Peyer's patch (tissue), 4 donors: ENCODE measurements around the gene ANKRD29. TPM values are rescaled to one million over a fixed set of nuclear protein-coding genes. Genes with fewer than 3 reads are reported as not detected.

Experiments
- DNase-seq, 3 donors: peaks; one replicate each; pipeline ENCODE4 v3.0.0-alpha.2; 2017 to 2019
- H3K27ac ChIP-seq, 4 donors: fragments of 200-600 bp; sonication (generic); one replicate each; pipeline ENCODE4 v1.5.1; 2016 to 2019
- H3K27me3 ChIP-seq, 2 donors: fragments of 200-600 bp; sonication (generic); one replicate each; pipeline ENCODE4 v1.5.1; 2019
- H3K36me3 ChIP-seq, 3 donors: fragments of 200-600 bp; sonication (generic); one replicate each; pipeline ENCODE4 v1.5.1; 2016 to 2019
- H3K4me1 ChIP-seq, 4 donors: fragments of 200-600 bp; sonication (generic); one replicate each; pipeline ENCODE4 v1.5.1; 2016 to 2019
- H3K4me3 ChIP-seq, 4 donors: fragments of 200-600 bp; sonication (generic); 1 replicate in 3 of 4; 2 replicates in 1 of 4; pipeline ENCODE4 v1.5.1; 2016 to 2019; ENCODE audit warnings: mild to moderate bottlenecking in 1 of 4
- H3K9me3 ChIP-seq, 4 donors: fragments of 200-600 bp; sonication (generic); one replicate each; pipeline ENCODE4 v1.5.1; 2016 to 2019; ENCODE audit warnings: mild to moderate bottlenecking in 1 of 4
- CTCF ChIP-seq, 6 experiments: fragments of 450-650 bp in 4 of 6; fragments of 200-600 bp in 2 of 6; sonication (generic) in 1 of 6; IDR thresholded peaks; one replicate each; pipeline ENCODE4 v1.5.1; 2017 to 2019; ENCODE audit warnings: antibody characterized with exemption in 6 of 6, mild to moderate bottlenecking in 3 of 6, moderate library complexity in 1 of 6
- POLR2A ChIP-seq, 2 donors: fragments of 450-650 bp; IDR thresholded peaks; one replicate each; pipeline ENCODE4 v1.5.1; 2017; ENCODE audit warnings: antibody characterized with exemption in 2 of 2, mild to moderate bottlenecking in 2 of 2, moderate library complexity in 2 of 2
- small RNA-seq, 2 donors: library from RNA; depleted of rRNA; stranded (forward); fragments of <200 nt; gene quantifications; one replicate each; pipeline ENCODE3, GENCODE V24; 2016
- total RNA-seq, 4 donors: library from RNA; depleted of rRNA; stranded (reverse); fragments of >200 nt; gene quantifications; one replicate each; pipeline ENCODE4 v1.1.0, GENCODE V29; 2016

Gene ANKRD29
- total RNA-seq, 4 donors from 2014 or later, result 4.0 to 18.2 (median 8.1) TPM

DNA sequence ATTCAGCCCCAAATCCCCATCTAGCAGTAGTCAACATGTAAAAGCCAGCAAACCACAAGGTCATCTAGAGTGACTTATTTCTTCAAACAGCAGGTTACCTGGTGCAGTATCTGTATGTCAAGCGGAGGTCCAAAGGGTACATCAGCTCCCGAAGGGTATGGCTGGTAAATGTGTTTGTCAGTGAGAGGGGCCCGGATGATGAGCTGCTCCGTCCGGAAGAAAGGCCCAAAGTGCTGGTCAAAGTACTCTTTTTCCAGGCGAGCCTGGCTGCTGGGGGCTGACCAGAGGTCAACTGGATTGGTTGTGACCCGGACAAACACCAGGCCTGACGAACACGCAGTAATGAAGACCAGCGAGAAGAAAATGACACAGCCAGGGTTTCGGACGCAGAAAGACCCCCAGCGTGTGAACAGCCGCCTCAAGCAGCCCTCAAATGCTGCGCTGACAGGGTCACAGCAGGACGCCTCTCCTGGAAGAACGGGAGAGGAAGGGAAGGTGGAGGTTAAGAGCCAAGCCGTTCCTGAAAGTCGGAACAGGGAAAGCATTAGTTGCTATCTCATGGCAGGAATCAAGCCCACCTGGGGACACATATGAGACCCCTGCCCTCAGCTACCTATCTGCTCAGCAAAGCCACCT lies 106.4 kb downstream of the ANKRD29 start:
- TF ChIP-seq POLR2A (IDR thresholded peaks at IDR 0.05) (no peak), CTCF (IDR thresholded peaks at IDR 0.05) (no peak)
- H3K27me3 ChIP-seq, result no peaks in the 10 kb centered on the region
- H3K4me3 ChIP-seq, result no peak overlapping the region
- no peaks in the 10 kb centered on the region for H3K4me1 ChIP-seq
- H3K27ac ChIP-seq, result no peak overlapping the region
- peaks cover 0 to 94% (median 0%) of the 10 kb centered on the region in 3 donors for H3K36me3 ChIP-seq
- no peaks in the 10 kb centered on the region for H3K9me3 ChIP-seq
- DNase-seq, result no peak

DNA sequence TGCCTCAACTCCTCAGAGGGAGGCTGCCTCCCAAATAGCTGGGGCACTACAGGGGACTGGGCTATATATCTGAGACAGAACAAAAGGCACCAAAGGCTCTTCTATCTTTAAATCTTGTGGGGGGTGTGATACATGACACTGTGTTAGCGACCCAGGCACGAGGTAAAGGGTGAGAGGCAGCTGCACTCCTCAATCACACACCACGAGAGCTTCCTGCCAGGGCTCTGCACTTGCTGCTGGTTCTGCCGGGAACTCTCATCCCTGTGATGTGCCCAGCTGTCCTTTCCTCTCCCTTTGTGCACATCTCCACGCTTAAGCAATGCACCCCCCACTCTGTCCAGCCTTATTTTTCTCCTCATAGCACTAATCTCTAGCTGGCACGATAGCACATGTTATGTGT lies 108.8 kb downstream of the ANKRD29 start:
- no peak for DNase-seq
- H3K9me3 ChIP-seq, result no peaks in the 10 kb centered on the region
- no peaks in the 10 kb centered on the region for H3K27me3 ChIP-seq
- TF ChIP-seq CTCF (IDR thresholded peaks at IDR 0.05), result no peak
- TF ChIP-seq POLR2A (IDR thresholded peaks at IDR 0.05), result no peak
- peaks cover 0 to 89% (median 0%) of the 10 kb centered on the region in 3 donors for H3K36me3 ChIP-seq
- no peak overlapping the region for H3K27ac ChIP-seq
- H3K4me1 ChIP-seq, result no peaks in the 10 kb centered on the region
- no peak overlapping the region for H3K4me3 ChIP-seq

DNA sequence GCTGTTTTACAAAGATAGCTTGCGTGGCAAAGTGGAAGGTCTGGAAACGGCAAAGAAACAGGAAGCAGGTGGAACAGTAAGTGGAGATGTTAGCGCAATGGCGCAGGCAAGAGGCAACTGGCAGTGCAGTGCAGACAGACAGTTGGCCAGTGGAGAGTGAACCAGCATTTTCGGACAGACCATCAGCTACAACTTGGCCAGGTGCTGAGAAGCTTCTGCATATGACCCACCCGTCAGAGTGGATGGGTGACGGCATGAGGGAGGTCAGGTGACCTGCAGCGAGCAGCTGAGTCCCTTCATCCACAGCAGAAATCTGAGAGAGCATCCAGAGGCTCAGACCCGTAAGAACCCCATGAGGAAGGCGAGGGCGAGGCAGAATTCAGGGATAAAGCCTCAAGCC lies 110.2 kb downstream of the ANKRD29 start:
- no peak for DNase-seq
- Histone ChIP-seq H3K27ac (no peak overlapping the region), H3K4me1 (peaks cover 0 to 5% (median 0%) of the 10 kb centered on the region in 4 donors), H3K4me3 (no peak overlapping the region), H3K36me3 (peaks cover 0 to 85% (median 0%) of the 10 kb centered on the region in 3 donors), H3K27me3 (no peaks in the 10 kb centered on the region), H3K9me3 (no peaks in the 10 kb centered on the region)
- TF ChIP-seq POLR2A (IDR thresholded peaks at IDR 0.05) (no peak), CTCF (IDR thresholded peaks at IDR 0.05) (no peak)

GRCh38 chr18:23551978-23552377 lies 110.7 kb downstream of the ANKRD29 start:
- no peaks in the 10 kb centered on the region for H3K9me3 ChIP-seq
- TF ChIP-seq POLR2A (IDR thresholded peaks at IDR 0.05) (no peak), CTCF (IDR thresholded peaks at IDR 0.05) (no peak)
- no peak overlapping the region for H3K4me3 ChIP-seq
- peaks cover 0 to 5% (median 1%) of the 10 kb centered on the region in 4 donors for H3K4me1 ChIP-seq
- H3K27ac ChIP-seq, result no peak overlapping the region
- H3K36me3 ChIP-seq, result peaks cover 0 to 86% (median 0%) of the 10 kb centered on the region in 3 donors
- no peaks in the 10 kb centered on the region for H3K27me3 ChIP-seq
- DNase-seq, result no peak

DNA sequence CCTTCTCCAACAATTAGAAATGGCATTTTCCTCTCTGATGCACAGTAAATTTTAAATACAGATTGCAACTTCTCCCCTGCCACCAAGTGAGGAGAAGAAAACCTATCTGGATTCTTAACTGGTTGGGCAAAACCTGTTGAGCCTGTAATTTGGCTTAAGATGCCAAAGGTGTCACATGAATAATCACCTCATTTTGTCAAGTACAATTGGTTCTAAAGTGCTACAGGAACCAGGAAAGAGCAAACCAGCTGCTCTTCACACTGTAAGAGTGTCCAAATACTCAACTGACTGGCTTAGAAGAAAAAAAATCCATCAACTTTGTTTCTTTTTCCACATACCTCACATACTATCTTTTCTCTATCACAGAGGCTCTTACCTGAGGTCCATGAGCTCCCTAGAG lies 111.8 kb downstream of the ANKRD29 start:
- H3K27me3 ChIP-seq, result no peaks in the 10 kb centered on the region
- TF ChIP-seq CTCF (IDR thresholded peaks at IDR 0.05) (no peak), POLR2A (IDR thresholded peaks at IDR 0.05) (no peak)
- no peak overlapping the region for H3K27ac ChIP-seq
- no peak for DNase-seq
- no peak overlapping the region for H3K4me3 ChIP-seq
- H3K9me3 ChIP-seq, result no peaks in the 10 kb centered on the region
- H3K36me3 ChIP-seq, result peaks cover 0 to 83% (median 0%) of the 10 kb centered on the region in 3 donors
- peaks cover 0 to 5% (median 1%) of the 10 kb centered on the region in 4 donors for H3K4me1 ChIP-seq

Small RNAs within 50 kb of the gene (small RNA-seq; reads per million reads assigned to genes)
- gene RF00019, result 0 reads per million in 2 donors

Other genes with a start within 250 kb of the ANKRD29 start
- 100 to 1,000 TPM in 3 of 4 donors, 10 to 100 TPM in 1; 66.0 to 262 (median 160) TPM for gene RIOK3, start 209.6 kb downstream of the ANKRD29 start, total RNA-seq
- 10 to 100 TPM; 15.7 to 42.2 (median 33.9) TPM for gene RMC1, start 159.4 kb downstream of the ANKRD29 start, total RNA-seq
- 10 to 100 TPM; 62.7 to 80.1 (median 71.3) TPM for gene NPC1, start 76.4 kb downstream of the ANKRD29 start, total RNA-seq
- gene LAMA3, start 26.5 kb upstream of the ANKRD29 start, total RNA-seq, result 10 to 100 TPM; 14.9 to 81.4 (median 69.3) TPM